HG02642 (cell line): Measurements from ENCODE around the gene HYI.

Experiments used
- ATAC-seq: cut with Tn5 transposase; IDR thresholded peaks from one replicate; pipeline ENCODE4 v1.9.1; 2021; ENCODE audit warnings: mild to moderate bottlenecking; ENCODE audit not compliant: unreplicated experiment, poor library complexity

The HYI gene

GRCh38 chr1:43445606-43446387, 7.9 kb downstream of the HYI start:
- no peak for ATAC-seq

GRCh38 chr1:43444836-43445235, 8.9 kb downstream of the HYI start:
- no peak for ATAC-seq

GRCh38 chr1:43444151-43444828, 9.4 kb downstream of the HYI start:
- ATAC-seq: no peak

GRCh38 chr1:43443197-43443946, 10.4 kb downstream of the HYI start:
- no peak for ATAC-seq

GRCh38 chr1:43442756-43443155, 11.0 kb downstream of the HYI start:
- ATAC-seq: no peak

- no peak for ATAC-seq
Measured at GRCh38 chr1:43441894-43442637, 11.7 kb downstream of the HYI start.

- no peak for ATAC-seq
Measured at GRCh38 chr1:43441166-43441893, 12.4 kb downstream of the HYI start.

- no peak for ATAC-seq
Measured at GRCh38 chr1:43440358-43440757, 13.4 kb downstream of the HYI start.

- no peak for ATAC-seq
Measured at GRCh38 chr1:43439781-43440180, 13.9 kb downstream of the HYI start.

- ATAC-seq: no peak
Measured at GRCh38 chr1:43438953-43439581, 14.7 kb downstream of the HYI start.

- no peak for ATAC-seq
Measured at GRCh38 chr1:43438576-43438952, 15.2 kb downstream of the HYI start.

- no peak for ATAC-seq
Measured at GRCh38 chr1:43438006-43438405, 15.7 kb downstream of the HYI start.

- no peak for ATAC-seq
Measured at GRCh38 chr1:43437031-43437973, 16.4 kb downstream of the HYI start.

GRCh38 chr1:43436371-43436770, 17.4 kb downstream of the HYI start:
- ATAC-seq: no peak

GRCh38 chr1:43435146-43436145, 18.3 kb downstream of the HYI start:
- ATAC-seq: no peak

GRCh38 chr1:43434256-43434655, 19.5 kb downstream of the HYI start:
- no peak for ATAC-seq

- no peak for ATAC-seq
Measured at GRCh38 chr1:43432907-43433306, 20.8 kb downstream of the HYI start.
